HS-27A (cell line): ENCODE measurements around the gene ZNF507.
"Not testable (repeated sequence)": the region's sequence is repeated elsewhere in the genome, so short reads cannot be mapped to it uniquely, and the experiment has no call there.

Experiments used
- DNase-seq: peaks from one replicate; pipeline ENCODE4 v3.0.0-alpha.2; 2012; ENCODE audit warnings: low read depth, missing footprints

ZNF507 gene

DNA sequence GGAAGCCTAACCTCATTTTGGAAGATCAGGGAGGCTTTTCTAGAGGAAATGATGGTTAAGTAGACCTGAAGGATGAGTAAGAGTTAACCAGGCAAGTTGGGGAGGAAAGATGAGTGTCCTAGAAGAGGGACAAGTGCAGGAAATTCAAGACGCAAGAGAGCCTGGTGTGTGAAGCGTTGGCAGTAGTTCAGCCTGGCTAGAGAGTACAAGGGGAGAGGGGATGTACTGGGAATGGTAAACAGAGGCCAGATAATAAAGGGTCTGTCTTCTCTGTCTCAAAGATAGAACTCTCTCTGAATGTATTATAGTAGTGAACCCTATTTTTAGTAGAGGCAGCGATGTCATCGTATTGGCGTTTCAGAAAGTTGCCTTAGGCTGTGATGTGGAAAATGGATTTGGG, 69.8 kb downstream of the ZNF507 start:
- DNase-seq = no peak

- DNase-seq = no peak
These were observed 70.3 kb downstream of the ZNF507 start for GRCh38 chr19:32415669-32416068.

- no peak for DNase-seq
These were observed 71.5 kb downstream of the ZNF507 start for GRCh38 chr19:32416749-32417456.

- no peak for DNase-seq
These were observed 72.7 kb downstream of the ZNF507 start for GRCh38 chr19:32418155-32418554.

- DNase-seq = no peak
These were observed 76.4 kb downstream of the ZNF507 start for GRCh38 chr19:32421589-32422361.

GRCh38 chr19:32422435-32422834, 77.0 kb downstream of the ZNF507 start:
- DNase-seq = no peak

DNA sequence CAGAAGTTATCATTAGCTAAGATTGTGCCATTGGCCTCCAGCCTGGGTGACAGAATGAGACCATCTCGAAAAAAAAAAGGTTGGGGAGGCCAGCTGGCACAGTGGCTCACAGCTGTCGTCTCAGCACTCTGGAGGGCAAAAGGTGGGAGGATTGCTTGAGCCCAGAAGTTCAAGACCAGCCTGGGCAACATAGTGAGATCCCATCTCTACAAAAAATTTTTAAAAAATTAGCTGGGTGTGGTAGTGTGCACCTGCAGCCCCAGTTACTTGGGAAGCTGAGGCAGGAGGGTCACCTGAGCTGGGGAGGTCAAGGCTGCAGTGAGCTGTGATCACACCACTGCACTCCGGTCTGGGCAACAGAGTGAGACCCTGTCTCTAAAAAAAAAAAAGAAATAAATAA, 78.5 kb downstream of the ZNF507 start:
- DNase-seq = not testable (repeated sequence)

GRCh38 chr19:32427536-32427935, 82.1 kb downstream of the ZNF507 start:
- no peak for DNase-seq

DNA sequence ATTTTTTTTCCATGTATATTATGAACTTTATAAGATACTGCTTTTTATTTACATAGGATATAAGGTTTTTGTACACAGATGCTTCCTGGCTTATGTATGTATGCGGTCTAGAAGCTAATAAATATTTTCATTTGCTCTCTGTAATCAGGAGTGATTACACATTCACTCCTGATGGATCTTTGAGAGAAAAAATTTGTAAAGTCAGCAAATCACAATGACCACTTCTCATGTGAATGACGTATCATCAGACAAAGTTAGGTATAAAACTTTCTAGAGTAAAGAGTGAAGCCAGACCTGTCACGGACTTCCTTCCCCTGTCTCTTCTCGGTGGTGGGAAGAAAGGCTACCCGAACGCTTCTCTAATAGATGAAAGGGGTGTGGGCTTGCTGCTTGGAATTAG, 91.3 kb downstream of the ZNF507 start:
- DNase-seq = no peak

- DNase-seq = no peak
These were observed 91.7 kb downstream of the ZNF507 start for GRCh38 chr19:32437096-32437495.
